ENCODE data around the gene TMEM163. TPM values are rescaled to one million over a fixed set of nuclear protein-coding genes. Genes with fewer than 3 reads are reported as not detected.
A peak's percentile ranks its signal among the peaks of the same experiment; 100 is the strongest.

TMEM163 gene
- total RNA-seq, 1 experiment from 2014 or later = 0.94 TPM

DNA sequence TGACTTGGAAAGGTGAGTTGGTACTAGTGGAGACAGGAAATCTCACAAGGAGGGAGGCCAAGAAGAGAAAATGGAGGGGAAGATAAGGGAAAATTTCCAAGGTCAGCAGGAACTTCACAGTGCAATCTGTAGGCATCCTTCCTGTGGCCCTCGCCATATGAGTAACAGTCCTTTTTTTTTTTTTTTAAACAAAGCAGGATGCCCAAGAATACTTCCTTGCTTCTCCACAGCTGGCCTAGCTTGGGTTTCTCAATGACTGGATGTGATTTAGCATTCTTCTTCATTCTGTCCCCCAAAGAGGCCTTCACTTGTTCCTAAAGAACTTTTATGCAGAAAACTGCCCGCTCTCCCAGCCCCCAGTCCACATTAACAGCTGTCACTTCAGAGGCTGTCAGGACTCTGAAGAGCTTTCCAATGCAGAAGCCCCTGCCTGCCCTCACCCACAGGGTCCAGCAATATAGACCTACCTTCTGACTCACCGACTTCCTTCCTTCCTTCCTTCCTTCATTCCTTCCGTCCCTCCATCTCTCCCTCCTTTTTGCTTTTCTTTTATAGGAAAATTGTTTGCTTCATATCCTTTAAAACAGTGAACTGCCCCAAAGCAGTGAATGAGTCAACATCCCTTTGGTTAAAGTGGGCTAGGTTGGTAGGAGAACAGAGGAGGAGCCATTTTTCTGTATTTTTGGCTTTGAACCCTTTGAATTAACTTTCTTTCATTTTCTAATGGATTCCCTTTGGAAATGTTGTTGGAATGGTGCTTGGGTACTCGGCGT, 292.9 kb downstream of the TMEM163 start:
- ATAC-seq = no peak
- Mint-ChIP-seq H3K27me3 (ENCODE audit: low read depth) (peaks cover 23% of the 10 kb centered on the region), H3K4me3 (no peak overlapping the region), H3K36me3 (peaks cover 6% of the 10 kb centered on the region), H3K4me1 (peaks cover 2% of the 10 kb centered on the region; the same call in 1 of the 2 replicates), H3K27ac (no peak overlapping the region), H3K9me3 (no peaks in the 10 kb centered on the region)
- TF ChIP-seq, protein P1, sequence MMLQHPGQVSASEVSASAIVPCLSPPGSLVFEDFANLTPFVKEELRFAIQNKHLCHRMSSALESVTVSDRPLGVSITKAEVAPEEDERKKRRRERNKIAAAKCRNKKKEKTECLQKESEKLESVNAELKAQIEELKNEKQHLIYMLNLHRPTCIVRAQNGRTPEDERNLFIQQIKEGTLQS (CRISPR knock-in tag; conservative IDR thresholded peaks at IDR 0.05) = no peak
- TF ChIP-seq ZBTB21 (CRISPR knock-in tag; IDR thresholded peaks at IDR 0.05; ENCODE audit: borderline replicate concordance) (no peak), CREM (CRISPR knock-in tag; IDR thresholded peaks at IDR 0.05) (no peak), GABPB1 (CRISPR knock-in tag; IDR thresholded peaks at IDR 0.05) (no peak), HMGA2 (CRISPR knock-in tag; IDR thresholded peaks at IDR 0.05) (no peak), MYBL2 (CRISPR knock-in tag; IDR thresholded peaks at IDR 0.05) (no peak), RELA (CRISPR knock-in tag; IDR thresholded peaks at IDR 0.05; ENCODE audit: borderline replicate concordance) (no peak)
- ChIA-PET POLR2A (no interaction called here), CTCF (interaction anchor here (0.7 to 2.7 kb wide), 2 partner anchors 25 to 396 kb away, joined by 3 to 13 read pairs; no protein-coding TSS in a partner anchor)
- DNase-seq (ENCODE audit: low spot score) = no peak

DNA sequence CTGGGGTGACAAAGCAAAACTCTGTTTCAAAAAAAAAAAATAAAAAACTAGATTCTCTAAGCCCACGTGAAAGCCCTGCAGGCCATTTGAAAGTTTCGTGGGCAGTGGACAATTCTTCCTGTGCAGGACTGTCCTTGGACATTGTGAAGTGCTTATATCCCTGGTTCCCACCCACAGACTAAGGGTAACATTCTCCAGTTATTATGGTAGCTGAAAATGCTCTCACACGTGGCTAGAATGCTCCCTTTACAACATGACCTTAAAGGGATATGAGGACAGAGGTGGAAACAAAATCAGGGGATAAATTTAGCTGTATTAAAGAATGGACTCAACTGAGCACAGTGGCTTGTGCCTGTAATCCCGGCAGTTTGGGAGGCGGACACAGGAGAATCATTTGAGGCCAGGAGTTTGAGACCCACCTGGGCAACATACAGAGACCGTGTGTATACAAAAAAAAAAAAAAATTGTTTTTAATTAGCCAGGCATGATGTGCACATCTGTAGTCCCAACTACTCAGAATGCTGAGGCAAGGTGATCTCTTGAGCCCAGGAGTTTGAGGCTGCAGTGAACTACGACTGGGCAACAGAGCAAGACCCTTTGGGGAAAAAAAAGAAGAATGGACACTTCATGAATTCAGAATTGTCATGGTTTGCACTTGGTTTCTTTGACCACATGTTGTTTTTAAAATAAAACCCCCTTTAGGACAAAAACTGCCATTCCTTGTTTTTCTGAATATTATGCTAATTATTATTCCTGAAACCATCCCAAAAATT, 297.1 kb downstream of the TMEM163 start:
- H3K9me3 Mint-ChIP-seq = no peaks in the 10 kb centered on the region
- no peak overlapping the region for H3K4me3 Mint-ChIP-seq
- TF ChIP-seq ZNF121 (CRISPR knock-in tag; IDR thresholded peaks at IDR 0.05) (peak; percentile 18; the same call in 1 of the 2 replicates), NR2C2 (CRISPR knock-in tag; IDR thresholded peaks at IDR 0.05) (no peak)
- CTCF ChIA-PET = interaction anchor here (2.3 to 4.7 kb wide), 2 partner anchors 10 to 29 kb away, joined by 10 to 36 read pairs; no protein-coding TSS in a partner anchor
- no peak for DNase-seq (ENCODE audit: low spot score)
- H3K27ac Mint-ChIP-seq = no peak overlapping the region
- H3K4me1 Mint-ChIP-seq = peaks cover 8% of the 10 kb centered on the region
- no peaks in the 10 kb centered on the region for H3K27me3 Mint-ChIP-seq (ENCODE audit: low read depth)
- H3K36me3 Mint-ChIP-seq = peaks cover 4% of the 10 kb centered on the region
- POLR2A ChIA-PET = no interaction called here
- no peak for ATAC-seq

DNA sequence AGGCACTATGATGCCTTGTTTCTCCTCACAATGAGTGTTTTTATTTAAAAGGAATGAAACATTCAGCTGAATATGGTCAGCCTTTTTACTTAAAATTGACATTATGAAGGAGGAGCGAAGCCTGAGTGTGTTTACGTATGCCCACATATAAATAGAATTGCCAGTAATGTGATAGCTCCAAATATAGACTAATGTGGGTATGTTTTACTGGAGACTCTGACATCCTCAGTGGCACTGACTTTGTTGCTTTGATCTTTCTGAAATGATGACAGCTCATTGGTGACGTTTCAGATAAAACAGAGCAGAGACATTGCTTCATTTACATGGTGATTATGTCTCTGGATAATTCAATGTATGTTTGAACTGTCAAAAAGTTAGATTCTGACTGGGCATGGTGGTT, 297.9 kb downstream of the TMEM163 start:
- POLR2A ChIA-PET = no interaction called here
- Mint-ChIP-seq H3K4me1 (peaks cover 8% of the 10 kb centered on the region), H3K36me3 (peaks cover 4% of the 10 kb centered on the region), H3K9me3 (no peaks in the 10 kb centered on the region), H3K4me3 (no peak overlapping the region), H3K27me3 (ENCODE audit: low read depth) (no peaks in the 10 kb centered on the region), H3K27ac (no peak overlapping the region)
- DNase-seq (ENCODE audit: low spot score) (no peak), ATAC-seq (no peak)
- TF ChIP-seq KAT7 (CRISPR knock-in tag; IDR thresholded peaks at IDR 0.05; ENCODE audit: borderline replicate concordance) = no peak
- TF ChIP-seq, protein P2, sequence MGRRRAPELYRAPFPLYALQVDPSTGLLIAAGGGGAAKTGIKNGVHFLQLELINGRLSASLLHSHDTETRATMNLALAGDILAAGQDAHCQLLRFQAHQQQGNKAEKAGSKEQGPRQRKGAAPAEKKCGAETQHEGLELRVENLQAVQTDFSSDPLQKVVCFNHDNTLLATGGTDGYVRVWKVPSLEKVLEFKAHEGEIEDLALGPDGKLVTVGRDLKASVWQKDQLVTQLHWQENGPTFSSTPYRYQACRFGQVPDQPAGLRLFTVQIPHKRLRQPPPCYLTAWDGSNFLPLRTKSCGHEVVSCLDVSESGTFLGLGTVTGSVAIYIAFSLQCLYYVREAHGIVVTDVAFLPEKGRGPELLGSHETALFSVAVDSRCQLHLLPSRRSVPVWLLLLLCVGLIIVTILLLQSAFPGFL (CRISPR knock-in tag; IDR thresholded peaks at IDR 0.05; ENCODE audit: borderline replicate concordance) = no peak
- CTCF ChIA-PET = interaction anchor here (2.3 to 4.7 kb wide), 2 partner anchors 9 to 30 kb away, joined by 10 to 36 read pairs; no protein-coding TSS in a partner anchor

DNA sequence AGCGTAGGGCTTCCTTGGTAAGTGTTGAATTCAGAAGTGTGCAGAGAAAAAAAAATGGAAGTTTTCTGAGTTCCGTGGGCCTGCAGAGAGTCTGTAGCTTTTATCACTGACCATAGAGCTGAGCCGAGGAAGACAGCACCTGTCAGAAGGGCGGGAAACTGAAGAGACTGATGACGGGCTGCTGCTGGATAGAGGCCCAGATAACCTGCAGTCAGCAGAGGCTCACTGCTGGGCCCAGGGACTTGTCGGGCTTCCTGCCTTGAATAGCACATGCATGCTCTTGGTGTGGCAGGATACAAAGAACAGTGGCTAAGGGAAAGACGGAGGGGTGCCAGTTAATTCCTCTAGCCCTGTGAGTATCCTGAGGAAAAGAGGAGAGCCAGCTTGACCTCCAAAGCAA, 298.5 kb downstream of the TMEM163 start:
- no peak overlapping the region for H3K27ac Mint-ChIP-seq
- ATAC-seq = peak; percentile 87

DNA sequence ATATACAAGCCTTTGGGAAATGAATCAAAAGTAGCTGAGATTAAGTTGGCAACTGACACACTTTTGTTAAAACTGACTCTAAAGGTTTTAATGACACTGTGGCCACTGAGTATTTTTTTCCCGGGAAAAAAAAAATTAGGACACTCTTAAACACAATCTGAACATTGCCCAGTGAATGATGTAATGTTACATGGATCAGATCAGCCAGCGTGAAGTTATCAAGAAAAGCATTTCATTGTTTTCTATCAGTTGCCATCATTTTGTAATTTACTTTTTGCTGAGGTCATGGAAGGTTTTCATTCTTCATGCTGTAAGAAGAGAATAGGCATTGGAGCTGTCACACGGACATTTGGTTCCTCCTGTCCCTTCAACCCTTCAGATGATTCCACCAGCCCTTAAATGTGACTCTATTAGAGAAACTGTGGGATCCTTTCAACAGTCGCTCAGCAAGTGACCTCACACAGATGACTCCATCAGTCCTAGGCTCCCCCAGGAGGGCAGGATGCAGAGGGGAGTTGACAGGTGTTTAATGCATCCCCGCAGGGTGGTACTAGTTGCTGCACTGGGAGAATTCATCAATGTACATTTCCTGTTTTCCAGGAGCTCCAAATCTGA, 300.7 kb downstream of the TMEM163 start:
- Mint-ChIP-seq H3K9me3 (no peaks in the 10 kb centered on the region), H3K27me3 (ENCODE audit: low read depth) (no peaks in the 10 kb centered on the region), H3K4me3 (no peak overlapping the region), H3K4me1 (peaks cover 8% of the 10 kb centered on the region), H3K27ac (no peak overlapping the region), H3K36me3 (peaks cover 4% of the 10 kb centered on the region)
- ATAC-seq (no peak), DNase-seq (ENCODE audit: low spot score) (no peak)
- ChIA-PET POLR2A (no interaction called here), CTCF (interaction anchor here (0.9 to 4.7 kb wide), 3 partner anchors 26 to 190 kb away, joined by 4 to 36 read pairs (median 5); no protein-coding TSS in a partner anchor)
- TF ChIP-seq RELA (CRISPR knock-in tag; IDR thresholded peaks at IDR 0.05; ENCODE audit: borderline replicate concordance) (no peak), CREB1 (CRISPR knock-in tag; IDR thresholded peaks at IDR 0.05) (no peak), SP1 (CRISPR knock-in tag; conservative IDR thresholded peaks at IDR 0.05) (no peak)
- TF ChIP-seq, protein P3, sequence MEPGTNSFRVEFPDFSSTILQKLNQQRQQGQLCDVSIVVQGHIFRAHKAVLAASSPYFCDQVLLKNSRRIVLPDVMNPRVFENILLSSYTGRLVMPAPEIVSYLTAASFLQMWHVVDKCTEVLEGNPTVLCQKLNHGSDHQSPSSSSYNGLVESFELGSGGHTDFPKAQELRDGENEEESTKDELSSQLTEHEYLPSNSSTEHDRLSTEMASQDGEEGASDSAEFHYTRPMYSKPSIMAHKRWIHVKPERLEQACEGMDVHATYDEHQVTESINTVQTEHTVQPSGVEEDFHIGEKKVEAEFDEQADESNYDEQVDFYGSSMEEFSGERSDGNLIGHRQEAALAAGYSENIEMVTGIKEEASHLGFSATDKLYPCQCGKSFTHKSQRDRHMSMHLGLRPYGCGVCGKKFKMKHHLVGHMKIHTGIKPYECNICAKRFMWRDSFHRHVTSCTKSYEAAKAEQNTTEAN (CRISPR knock-in tag; IDR thresholded peaks at IDR 0.05) = no peak

More for the DNA sequence above, 298.5 kb downstream of the TMEM163 start:
- Mint-ChIP-seq H3K4me3 (no peak overlapping the region), H3K9me3 (no peaks in the 10 kb centered on the region), H3K36me3 (peaks cover 4% of the 10 kb centered on the region), H3K4me1 (peaks cover 8% of the 10 kb centered on the region), H3K27me3 (ENCODE audit: low read depth) (no peaks in the 10 kb centered on the region)
- no peak for DNase-seq (ENCODE audit: low spot score)
- ChIA-PET POLR2A (no interaction called here), CTCF (interaction anchor here (0.6 to 4.7 kb wide), 4 partner anchors 9 to 302 kb away, joined by 3 to 36 read pairs (median 6); no protein-coding TSS in a partner anchor)
- TF ChIP-seq HMGA2 (CRISPR knock-in tag; IDR thresholded peaks at IDR 0.05) = no peak

Measured in WTC11 (cell line).